NCI-H82 treated with DMSO at 0.1 percent for 48 hours (cell line): ENCODE data around the gene MUTYH.
A peak's percentile ranks its signal among the peaks of the same experiment; 100 is the strongest.
"Not testable (repeated sequence)": the region's sequence is repeated elsewhere in the genome, so short reads cannot be mapped to it uniquely, and the experiment has no call there.

Source experiments
- DNase-seq: peaks from one replicate; lab custom pipeline; 2025; ENCODE audit not compliant: unreplicated experiment; lab: John Stamatoyannopoulos, UW

MUTYH gene

GRCh38 chr1:45339789-45340558 is at the start of gene MUTYH, which contains the start of gene TOE1:
Gene MUTYH (minus strand): TSS chr1:45340440. CDS start chr1:45334505, 5,935 bp downstream.
Gene TOE1 (plus strand): TSS chr1:45340170. CDS start chr1:45340253, 83 bp downstream.
- DNase-seq, result peak; percentile 87

- no peak for DNase-seq
Observed at GRCh38 chr1:45386219-45386618, 46.0 kb upstream of the MUTYH start.

GRCh38 chr1:45385302-45385701 is 45.1 kb upstream of the MUTYH start:
- no peak for DNase-seq

GRCh38 chr1:45384213-45384612 is 44.0 kb upstream of the MUTYH start:
- DNase-seq, result not testable (repeated sequence)

GRCh38 chr1:45383191-45383590 is 43.0 kb upstream of the MUTYH start:
- no peak for DNase-seq

GRCh38 chr1:45381243-45381642 is 41.0 kb upstream of the MUTYH start:
- no peak for DNase-seq

GRCh38 chr1:45380730-45381129 is 40.5 kb upstream of the MUTYH start:
- no peak for DNase-seq

- no peak for DNase-seq
Observed at GRCh38 chr1:45380125-45380524, 39.9 kb upstream of the MUTYH start.

- no peak for DNase-seq
Observed at GRCh38 chr1:45379524-45379923, 39.3 kb upstream of the MUTYH start.

GRCh38 chr1:45378184-45378583 is 37.9 kb upstream of the MUTYH start:
- DNase-seq, result no peak

GRCh38 chr1:45375104-45376090 is 35.2 kb upstream of the MUTYH start:
- DNase-seq, result no peak

- no peak for DNase-seq
Observed at GRCh38 chr1:45373573-45373972, 33.3 kb upstream of the MUTYH start.

GRCh38 chr1:45370575-45370974 is 30.3 kb upstream of the MUTYH start:
- no peak for DNase-seq

GRCh38 chr1:45365051-45365450 is 24.8 kb upstream of the MUTYH start:
- DNase-seq, result no peak

- DNase-seq, result no peak
Observed at GRCh38 chr1:45364294-45364693, 24.1 kb upstream of the MUTYH start.

GRCh38 chr1:45360981-45361380 is 20.7 kb upstream of the MUTYH start:
- DNase-seq, result not testable (repeated sequence)

GRCh38 chr1:45359882-45360513 is 19.8 kb upstream of the MUTYH start:
- no peak for DNase-seq

GRCh38 chr1:45356186-45356585 is 15.9 kb upstream of the MUTYH start:
- DNase-seq, result no peak

GRCh38 chr1:45355683-45356082 is 15.4 kb upstream of the MUTYH start:
- no peak for DNase-seq

- no peak for DNase-seq
Observed at GRCh38 chr1:45354838-45355237, 14.6 kb upstream of the MUTYH start.

- DNase-seq, result no peak
Observed at GRCh38 chr1:45353685-45354084, 13.4 kb upstream of the MUTYH start.
